ENCODE measurements around the gene AQP9.

AQP9 gene

DNA sequence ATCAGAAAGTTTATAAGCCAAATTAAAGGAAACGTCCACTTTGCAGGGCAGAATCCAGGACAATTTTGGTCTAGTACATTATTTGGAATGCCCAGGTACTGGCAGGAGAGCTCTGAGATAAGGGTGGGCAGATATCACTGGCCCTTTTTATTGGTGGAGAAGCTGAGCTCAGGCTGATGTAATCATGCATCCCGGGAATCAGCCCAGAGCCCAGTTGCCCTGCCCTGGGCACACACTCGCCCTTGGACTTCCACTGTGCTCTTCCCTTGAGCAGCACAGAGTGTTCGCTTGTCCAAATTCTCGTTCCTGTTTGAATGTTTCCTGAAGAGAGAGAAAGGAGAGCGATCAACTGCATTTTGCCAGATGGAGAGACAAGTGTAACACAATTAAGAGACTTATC lies 3.7 kb downstream of the AQP9 start:
- DNase-seq = no peak

DNA sequence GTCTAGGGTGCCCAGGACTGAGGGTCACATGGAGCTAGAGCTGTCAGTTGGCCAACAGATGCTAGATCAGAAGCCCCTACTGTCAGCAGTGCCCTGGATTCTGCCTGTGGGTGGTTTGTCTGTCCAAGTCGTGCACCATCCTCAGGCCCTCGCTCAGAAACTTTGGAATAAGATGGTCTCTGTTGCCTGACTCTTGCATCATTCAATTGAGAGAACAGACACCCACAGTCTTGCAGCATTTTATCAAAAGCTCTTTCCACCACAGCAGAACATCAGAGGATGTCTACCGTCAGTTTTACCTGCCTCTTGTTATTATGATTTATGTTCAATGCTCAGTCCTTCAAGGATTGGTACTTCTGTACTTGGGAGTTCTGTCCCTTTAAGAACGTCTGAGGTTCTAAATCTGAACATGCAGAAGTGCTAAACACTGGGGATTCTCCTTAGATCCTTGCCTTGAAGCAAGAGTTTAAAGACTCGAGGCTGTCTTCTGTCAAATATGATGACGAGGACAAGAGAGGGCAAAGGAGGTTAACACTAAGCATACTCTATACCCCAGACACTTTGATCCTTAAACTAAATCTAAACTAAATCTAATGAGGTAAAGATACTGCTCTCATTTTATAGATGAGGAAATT lies 4.8 kb downstream of the AQP9 start:
- DNase-seq = no peak

DNA sequence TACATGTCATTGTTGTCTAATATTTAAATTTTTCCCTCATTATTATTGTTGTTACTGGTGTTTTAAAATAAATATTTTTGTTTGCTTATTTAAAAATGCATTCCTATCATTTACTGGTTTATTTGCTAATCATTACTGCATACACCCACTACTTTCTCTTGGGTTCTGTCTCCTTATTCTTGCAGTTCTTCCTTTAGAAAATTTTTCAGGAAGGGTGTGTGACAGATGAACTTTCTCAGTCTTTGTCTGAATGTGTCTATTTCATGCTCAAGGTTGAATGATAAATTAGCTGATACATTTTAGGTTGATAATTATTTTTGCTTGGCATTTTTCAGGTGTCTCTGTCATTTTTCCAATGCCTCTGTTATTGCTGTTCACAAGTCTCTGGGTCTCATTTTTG lies 7.4 kb downstream of the AQP9 start:
- no peak for DNase-seq

DNA sequence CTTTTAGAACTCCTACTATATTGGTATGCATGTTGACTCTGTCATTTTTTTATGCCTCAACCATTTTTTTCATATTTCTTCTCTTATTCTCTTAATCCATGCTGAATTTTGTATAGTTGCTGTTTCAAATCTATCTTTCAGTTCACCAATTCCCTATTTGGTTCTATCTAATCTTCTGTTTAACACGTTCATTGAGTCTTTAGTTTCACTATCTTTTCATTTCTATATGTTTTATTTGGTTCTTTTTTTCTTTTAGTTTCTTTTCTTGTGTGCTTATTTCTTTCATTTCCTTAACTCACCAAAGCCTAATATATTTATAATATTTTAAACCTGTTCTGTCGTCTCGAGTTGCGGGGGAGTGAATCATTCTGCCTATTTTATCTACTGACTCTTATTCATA lies 8.0 kb downstream of the AQP9 start:
- no peak for DNase-seq

DNA sequence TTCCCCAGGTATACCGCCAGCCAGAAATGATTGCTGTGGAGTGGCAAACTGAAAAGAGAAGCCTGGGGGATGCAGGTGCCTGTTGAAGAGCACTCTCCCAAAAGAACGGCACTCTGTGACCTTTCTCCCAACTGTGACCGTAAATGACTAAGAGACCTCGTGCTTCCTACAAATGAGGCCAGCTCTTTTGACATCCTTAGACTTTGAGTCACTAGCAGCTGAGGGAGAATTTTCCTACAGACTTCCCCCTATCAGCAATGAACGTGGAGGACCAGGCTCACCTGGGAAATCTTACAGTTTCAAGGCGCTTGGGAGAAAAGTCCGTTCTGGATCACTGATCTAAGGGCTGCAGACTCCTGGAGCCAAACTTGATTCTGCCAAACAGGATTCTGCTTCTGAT lies 8.6 kb downstream of the AQP9 start:
- no peak for DNase-seq

DNA sequence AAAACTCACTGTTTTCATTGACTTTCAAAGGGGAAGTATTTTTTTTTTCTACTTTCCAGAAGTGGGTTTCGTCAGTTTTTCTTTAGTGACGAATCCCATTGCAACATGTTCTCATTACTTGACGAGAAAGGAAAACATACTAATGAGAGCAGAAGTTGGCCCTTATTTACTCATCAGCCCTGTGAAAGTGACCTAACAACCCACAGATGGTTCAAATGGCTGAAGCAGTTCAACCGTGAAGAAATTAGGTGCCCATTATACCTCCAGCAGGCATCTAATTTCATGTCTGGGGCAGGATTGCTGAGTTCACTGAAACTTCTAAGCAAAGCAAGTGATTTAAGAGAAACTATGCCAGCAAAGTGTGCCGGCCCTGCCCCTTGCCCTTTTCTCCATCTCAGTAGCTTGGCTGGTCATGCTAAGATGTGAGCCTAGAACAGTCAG lies 9.0 kb downstream of the AQP9 start:
- no peak for DNase-seq

DNA sequence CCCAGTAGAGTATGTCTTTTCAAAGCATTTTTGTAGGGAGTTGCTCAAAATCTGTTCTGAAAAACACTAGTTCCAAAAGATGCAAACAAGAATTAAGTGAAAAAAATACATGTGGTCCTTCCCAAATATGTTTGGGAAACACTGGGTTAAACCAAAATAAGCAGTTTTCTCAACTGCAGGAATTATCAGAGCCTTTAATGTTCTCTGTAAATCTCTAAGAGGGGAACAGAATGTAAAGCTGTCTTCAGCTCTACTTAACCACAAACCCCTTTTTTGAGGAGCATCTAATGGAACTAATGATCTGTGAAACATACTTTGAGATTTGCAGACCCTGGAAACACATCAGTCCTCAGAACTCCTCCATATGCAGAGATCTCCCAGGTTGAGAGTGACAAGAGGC lies 9.9 kb downstream of the AQP9 start:
- no peak for DNase-seq

DNA sequence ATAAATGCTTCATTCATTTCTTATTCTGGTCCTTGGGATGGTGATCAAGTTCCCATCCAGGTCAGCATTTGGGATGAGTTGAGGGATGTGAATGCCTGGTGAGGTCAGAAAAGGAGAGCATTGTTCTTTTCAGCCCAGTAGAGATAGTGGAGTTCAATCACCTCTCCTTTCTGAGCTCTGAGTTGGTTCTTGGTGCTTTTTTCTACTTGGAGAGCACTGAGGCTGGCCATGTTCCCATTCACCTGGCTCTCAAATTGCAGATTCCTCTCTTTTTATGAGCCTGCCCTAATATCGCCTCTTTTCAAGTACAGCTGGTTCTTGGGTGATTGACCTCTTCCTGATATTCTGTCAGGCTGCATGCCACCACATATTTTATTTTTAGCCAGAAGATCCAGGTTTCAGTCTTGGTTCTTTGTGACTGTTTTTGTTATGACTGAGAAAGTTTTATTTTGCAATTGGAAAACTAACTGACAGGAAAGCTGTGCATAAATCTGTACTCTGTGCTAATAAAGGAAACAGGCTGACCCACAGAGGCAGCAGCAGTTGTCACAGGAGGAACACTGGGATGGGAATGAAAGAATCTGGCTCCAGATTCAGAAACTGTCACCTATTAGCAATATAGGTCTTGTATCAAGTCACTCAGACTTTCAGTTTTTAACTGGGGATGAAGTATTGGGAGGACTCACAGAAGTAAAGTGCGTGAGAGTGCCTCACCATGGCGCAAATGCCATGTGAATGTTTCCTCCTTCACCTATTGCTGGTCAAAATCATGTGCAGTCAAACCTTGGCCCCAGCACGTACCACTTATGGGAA lies 10.7 kb downstream of the AQP9 start:
- no peak for DNase-seq

DNA sequence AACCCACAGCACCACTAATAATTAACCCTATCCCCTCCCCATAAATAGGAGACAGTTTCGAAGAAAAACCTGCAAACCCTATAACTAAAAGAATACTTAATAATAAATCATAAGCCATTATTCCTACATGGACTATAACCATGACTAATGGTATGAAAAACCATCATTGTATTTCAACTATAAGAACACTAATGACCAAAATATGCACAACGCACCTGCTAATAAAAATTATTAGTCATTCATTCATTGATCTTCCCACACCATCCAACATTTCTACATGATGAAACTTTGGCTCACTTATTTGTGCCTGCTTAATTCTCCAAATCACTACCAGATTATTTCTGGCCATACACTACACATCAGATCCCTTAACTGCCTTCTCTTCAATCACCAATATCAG lies 16.6 kb downstream of the AQP9 start:
- no peak for DNase-seq

DNA sequence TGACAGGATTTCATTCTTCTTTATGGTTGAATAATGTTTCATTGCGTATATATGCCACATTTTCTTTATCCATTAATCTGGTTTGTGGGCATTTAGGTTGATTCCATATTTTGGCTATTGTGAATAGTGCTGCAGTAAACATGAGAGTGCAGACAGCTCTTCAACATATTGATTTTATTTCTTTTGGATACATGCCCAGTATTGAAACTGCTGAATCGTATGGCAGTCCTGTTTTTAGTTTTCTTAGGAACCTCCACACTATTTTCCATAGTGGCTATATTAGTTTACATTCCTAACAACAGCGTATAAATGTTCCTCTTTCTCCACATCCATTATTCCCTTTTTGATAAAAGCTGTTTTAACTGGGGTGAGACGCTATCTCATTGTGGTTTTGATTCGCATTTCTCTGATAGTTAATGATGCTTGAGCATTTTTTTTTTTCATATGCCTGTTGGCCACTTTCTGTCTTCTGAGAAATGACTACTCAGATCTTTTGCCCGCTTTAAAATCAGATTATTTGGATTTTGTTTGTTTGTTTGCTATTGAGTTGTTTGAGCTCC lies 21.7 kb downstream of the AQP9 start:
- no peak for DNase-seq

DNA sequence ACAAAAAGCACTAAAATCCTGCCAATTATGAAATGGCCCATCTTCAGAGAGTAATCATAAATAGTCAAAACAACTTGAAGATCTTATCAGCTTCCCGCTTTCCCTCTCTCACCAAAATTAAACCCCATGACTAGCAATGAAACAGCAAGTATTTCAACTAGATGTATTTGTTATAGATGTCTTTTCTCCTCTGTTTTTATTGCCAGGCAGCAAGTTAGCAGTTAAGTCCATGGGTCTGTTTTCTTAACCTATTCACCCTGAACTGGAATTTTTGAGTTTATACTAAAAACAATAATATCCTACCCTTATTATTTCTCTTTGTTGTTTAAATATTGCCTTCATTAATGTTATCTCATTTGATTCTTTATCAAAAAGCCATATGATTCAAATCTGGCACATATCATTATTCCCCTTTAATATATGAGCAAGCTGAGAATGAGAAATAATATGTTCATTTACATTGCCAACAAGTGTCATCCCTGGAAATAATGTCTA lies 23.3 kb downstream of the AQP9 start:
- no peak for DNase-seq

DNA sequence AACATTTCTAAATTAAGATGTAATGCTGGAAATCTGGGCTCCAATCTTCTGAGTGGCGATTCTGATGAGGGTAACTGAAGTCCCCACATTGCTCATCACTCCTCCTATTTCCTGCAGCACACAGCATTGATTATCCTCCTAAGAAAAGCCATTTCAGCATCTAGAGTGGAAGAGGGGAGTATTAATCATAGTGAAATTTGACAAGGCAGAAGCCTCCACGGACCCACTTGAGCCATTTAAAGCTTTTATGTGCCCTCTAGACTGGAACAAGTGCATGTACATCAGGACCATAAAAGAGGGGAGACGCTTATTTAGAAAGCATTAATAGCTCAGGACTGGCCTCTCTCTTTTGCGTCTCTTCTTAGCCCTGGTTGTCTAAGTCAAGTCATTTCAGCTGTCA lies 25.8 kb downstream of the AQP9 start:
- DNase-seq = no peak

DNA sequence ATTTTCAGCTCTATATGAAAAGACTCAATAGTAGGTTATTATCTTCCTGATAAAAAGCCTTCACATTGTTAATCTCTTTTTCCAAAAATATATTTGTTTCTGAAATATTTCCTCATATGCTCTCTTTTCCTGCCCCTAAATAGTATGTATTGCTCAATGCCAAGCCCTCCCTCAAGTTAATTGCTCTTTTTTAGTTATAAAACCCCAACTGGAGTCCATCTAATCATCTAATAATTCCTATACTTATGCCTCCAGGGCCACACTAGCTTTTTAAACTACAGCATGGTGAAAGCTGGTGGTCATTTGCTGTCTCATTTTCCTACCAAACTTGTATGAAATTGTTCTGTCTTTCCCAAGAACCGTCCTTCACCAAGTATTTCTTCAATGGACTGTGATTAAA lies 26.7 kb downstream of the AQP9 start:
- no peak for DNase-seq

DNA sequence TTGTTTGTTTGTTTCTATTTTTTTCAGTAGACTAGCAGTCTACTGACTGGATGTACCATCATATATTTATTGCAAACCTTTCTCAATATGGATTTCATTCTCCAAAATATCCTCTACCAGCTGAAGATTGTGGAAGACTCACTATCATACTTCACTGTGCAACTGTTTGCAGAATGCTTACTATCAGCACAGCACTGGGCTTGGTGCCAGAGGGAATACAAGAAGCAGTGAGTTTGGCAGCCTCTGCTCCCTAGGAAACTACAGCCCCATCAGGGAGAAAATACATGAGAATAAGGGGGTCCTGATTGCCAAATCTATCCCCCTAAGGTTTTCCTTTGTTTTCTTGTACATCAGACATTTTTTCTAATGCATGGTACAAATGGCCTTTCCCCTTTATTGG lies 27.5 kb downstream of the AQP9 start:
- no peak for DNase-seq

DNA sequence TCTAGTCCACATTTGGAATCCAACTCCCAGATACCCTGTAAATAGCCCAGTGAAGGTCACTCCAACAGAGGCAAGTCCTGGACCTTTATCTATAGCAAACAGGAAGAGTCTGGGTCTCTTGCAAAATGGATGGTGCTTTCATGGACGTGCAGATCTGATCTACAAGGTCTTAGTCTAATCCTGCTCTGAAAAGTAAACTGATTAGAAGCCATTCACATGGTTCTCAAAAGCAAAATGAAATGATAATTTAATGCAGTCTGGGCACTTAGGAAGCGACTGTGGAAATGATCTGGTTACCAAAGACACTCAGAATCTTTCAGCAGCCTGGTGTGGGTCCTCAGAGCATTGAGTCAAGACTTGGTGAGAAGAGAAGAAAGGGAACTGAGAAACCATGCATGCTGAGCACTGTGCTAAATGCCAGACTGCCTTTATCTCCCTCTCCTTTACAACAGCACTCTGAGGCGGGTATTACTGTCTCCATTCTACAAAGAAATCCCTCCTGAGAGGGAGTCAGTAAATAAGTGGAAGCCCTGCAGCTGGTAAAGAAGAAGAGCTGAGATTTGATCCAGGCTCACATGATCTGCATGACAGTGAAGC lies 29.0 kb downstream of the AQP9 start:
- DNase-seq = no peak

DNA sequence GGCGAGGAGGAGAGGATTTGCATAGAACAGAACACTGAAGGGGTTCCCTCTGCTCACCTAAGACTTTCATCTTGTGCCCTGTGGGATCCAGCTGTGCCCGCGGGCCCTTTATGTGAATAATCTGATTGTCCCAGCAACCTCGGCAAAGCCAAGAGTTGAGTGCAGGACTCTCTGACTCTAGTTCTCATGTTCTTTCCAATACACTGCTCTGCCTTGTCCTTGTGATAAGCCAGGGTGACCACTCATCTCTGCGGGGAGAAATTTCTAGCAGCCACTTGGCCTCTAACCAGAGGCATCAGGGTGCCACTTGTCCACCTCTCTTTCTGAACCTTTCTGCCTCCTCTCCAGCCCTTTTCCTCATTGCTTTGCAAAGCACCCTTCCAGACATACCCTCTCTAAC lies 31.8 kb downstream of the AQP9 start:
- DNase-seq = no peak

DNA sequence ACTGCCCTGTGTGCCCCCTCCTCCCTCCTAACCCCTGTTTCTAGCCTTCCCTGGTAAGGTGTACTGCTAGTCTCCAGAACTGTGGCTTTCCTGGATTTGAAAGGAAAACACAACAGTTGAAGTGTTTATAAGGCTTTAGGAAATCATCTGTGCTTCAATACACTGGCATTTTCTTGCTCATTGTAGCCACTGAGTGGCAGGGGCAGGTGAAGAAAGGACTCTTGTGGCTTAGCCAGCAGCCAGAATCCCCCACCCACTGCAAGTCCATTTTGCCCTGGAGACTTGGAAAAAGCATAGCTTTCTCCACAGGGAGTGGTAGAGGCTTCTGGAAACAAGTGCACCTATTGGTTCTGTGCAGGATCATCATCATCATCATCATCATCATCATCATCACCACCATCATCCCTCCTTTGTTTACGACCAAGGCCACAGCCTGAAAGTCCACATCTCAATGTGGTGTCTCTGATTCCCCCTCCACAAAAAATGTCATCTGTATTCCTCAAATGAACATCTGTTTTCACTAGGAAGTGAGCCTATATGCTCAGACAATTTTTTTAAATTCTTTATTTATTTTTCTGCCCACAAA lies 33.4 kb downstream of the AQP9 start:
- DNase-seq = no peak

DNA sequence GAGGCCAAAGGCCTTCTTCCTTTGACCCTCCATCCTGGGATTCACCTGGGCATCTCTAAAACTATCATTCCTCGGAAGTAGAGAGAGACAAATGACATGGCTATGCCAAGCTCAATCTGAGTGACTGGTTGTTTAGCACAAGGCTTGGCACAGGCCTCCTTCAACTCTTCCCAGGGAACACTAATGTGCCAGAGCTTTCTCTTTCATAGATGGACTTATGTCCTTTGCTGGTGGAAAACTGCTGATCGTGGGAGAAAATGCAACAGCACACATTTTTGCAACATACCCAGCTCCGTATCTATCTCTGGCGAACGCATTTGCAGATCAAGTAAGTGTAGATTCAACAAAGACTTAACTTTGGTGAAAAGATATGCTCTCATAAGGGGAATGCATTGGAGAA lies 36.5 kb downstream of the AQP9 start:
- no peak for DNase-seq

DNA sequence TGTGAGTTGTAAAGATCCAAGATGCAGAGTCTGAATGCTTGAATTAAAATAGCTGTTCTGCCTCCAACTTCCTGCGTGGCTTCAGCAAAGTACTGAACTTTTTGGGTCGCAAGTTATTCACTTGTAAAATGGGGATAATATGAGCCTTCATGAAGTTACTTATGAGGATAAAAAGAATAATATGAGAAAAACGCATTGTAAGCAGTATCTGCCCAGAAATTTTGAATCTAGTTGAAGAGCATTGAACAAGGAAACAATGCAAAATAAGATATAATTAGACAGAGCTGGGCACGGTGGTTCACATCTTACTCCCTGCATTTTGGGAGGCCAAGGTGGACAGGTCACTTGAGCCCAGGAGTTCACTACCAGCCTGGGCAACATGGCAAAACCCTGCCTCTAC lies 37.8 kb downstream of the AQP9 start:
- DNase-seq = no peak

DNA sequence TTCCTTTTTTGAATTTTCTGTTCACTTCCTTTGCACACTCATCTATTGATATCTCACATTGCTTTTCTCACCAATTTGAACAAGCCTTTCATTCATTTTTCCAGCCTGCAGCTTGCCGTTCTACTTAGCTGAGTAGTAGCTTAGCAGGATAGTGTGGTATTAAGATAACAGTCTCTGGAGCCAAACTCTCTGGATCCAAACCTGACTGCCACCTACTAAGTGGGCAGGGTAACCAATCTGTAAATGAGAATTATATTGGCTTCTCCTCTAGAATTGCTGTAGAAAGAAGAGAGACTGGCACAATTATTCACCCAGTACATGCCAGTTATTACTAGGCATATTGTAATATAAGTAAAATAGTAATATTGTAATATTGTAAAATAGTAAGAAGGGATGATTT lies 40.5 kb downstream of the AQP9 start:
- no peak for DNase-seq

DNA sequence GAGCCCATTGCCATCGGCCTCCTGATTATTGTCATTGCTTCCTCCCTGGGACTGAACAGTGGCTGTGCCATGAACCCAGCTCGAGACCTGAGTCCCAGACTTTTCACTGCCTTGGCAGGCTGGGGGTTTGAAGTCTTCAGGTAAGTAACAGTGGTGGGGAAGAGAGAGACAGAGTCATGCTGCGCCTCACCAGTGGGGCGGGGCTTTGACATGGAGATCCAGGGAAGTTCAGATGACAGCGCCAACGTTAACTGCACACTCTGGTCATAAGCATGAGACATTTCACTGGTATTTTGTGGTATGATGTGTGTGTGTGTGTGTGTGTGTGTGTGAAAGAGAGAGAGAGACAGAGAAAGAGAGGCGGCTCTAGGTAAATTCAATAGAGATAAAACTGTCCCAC lies 41.0 kb downstream of the AQP9 start:
- no peak for DNase-seq

DNA sequence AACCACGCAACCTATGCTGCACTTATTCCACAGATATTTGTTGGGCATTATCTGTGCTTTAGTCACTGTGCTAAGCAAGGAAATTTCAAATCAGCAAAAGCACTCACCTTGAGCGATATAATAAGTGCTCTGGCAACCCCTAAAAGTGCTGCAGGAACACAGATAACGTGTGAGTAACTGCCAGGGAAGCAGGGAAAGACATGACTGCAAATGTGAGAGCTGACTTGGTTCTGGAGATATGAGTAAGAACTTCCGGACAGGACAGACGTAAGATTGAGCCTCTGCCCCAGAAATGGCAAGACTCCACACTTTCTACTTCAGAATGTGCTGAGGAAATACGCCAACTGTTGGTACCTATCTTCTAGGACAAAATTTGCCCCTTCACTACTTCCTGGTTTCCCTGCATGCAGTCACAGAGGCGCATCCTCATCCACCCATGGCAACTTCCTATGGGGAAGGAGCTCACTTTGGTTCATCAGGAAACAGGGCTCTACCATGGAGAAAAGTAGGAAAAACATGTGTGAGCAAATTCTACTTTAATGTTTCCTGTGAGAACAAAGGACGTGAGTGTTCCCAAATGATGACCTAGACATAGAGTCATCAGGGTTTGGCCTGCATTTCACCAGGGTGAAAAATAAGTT lies 41.7 kb downstream of the AQP9 start:
- DNase-seq = no peak

All from CD4-positive, alpha-beta T cell treated with Interleukin-17A for 4 hours (primary cell).